H1 (cell line): ENCODE results near the gene ASTN2. TPM values are rescaled to one million over a fixed set of nuclear protein-coding genes. Genes with fewer than 3 reads are reported as not detected.

Source experiments
- CTCF ChIA-PET: fragments of 300-600 bp; sonication (Branson Sonifier 250); formaldehyde crosslinking; loops from one replicate; lab custom pipeline; 2021; ENCODE audit not compliant: partially characterized antibody; lab: Charles Lee
- POLR2A ChIA-PET: fragments of 300-600 bp; sonication (Branson Sonifier 250); formaldehyde crosslinking; loops from one replicate; lab custom pipeline; 2021; ENCODE audit warnings: inconsistent platforms; ENCODE audit not compliant: partially characterized antibody; lab: Charles Lee
- DNase-seq, 2 experiments: peaks; one replicate each; pipeline versions ENCODE4 v3.0.0 to v3.0.0-alpha.2; 2010 to 2022; ENCODE audit warnings: low spot score in 2 of 2, low read depth in 1 of 2, mixed read lengths in 1 of 2
- FAIRE-seq: peaks from 2 replicates; lab custom pipeline; 2011; peaks lifted over from hg19 to GRCh38; lab: Jason Lieb, UNC
- H2AFZ ChIP-seq: 2 replicates; pipeline ENCODE4 v1.8.1; 2012; ENCODE audit warnings: low read length, inconsistent platforms
- H2AK5ac ChIP-seq: 2 replicates; pipeline ENCODE4 v1.6.1; 2013; ENCODE audit warnings: low read depth, low read length
- H2BK120ac ChIP-seq: replicated peaks from 2 replicates; pipeline ENCODE3; 2013; ENCODE audit warnings: low read depth, low read length, inconsistent platforms
- H2BK12ac ChIP-seq: 2 replicates; pipeline ENCODE4 v1.6.1; 2013; ENCODE audit warnings: low read depth, low read length
- H2BK15ac ChIP-seq: 2 replicates; pipeline ENCODE4 v1.6.1; 2013; ENCODE audit warnings: low read length
- H2BK20ac ChIP-seq: 2 replicates; pipeline ENCODE4 v1.6.1; 2013; ENCODE audit warnings: low read length
- H2BK5ac ChIP-seq: 2 replicates; pipeline ENCODE4 v1.6.1; 2013; ENCODE audit warnings: low read depth, low read length
- H3K14ac ChIP-seq: 2 replicates; pipeline ENCODE4 v1.6.1; 2013; ENCODE audit warnings: inconsistent platforms; ENCODE audit not compliant: insufficient read length
- H3K18ac ChIP-seq: 2 replicates; pipeline ENCODE4 v1.6.1; 2013; ENCODE audit warnings: low read length; ENCODE audit errors: extremely low read depth
- H3K23ac ChIP-seq: 2 replicates; pipeline ENCODE4 v1.6.1; 2013; ENCODE audit warnings: inconsistent platforms; ENCODE audit not compliant: insufficient read length
- H3K23me2 ChIP-seq: 2 replicates; pipeline ENCODE4 v1.6.1; 2013; ENCODE audit warnings: low read depth, low read length
- H3K27ac ChIP-seq: 2 replicates; pipeline ENCODE4 v1.6.1; 2011; ENCODE audit warnings: low read depth, low read length, inconsistent platforms
- H3K27me3 ChIP-seq, 4 experiments: replicated peaks in 1 of 4; 1 replicate in 1 of 4; 2 replicates in 3 of 4; pipeline versions ENCODE4 v1.6.1 to v1.8.1; 2011 to 2013; ENCODE audit warnings: low read length in 3 of 4, mild to moderate bottlenecking in 3 of 4, inconsistent platforms in 2 of 4, mixed read lengths in 2 of 4, moderate library complexity in 1 of 4; ENCODE audit not compliant: control insufficient read depth in 3 of 4, insufficient read depth in 3 of 4; ENCODE audit errors: extremely low read depth in 1 of 4
- H3K36me3 ChIP-seq, 4 experiments: 2 replicates each; pipeline versions ENCODE4 v1.6.1 to v1.8.1; 2011 to 2013; ENCODE audit warnings: mild to moderate bottlenecking in 4 of 4, low read length in 3 of 4, moderate library complexity in 2 of 4, control low read depth in 1 of 4, inconsistent platforms in 1 of 4; ENCODE audit not compliant: insufficient read depth in 4 of 4, control insufficient read depth in 2 of 4
- H3K4ac ChIP-seq: replicated peaks from 2 replicates; pipeline ENCODE3; 2013; ENCODE audit warnings: low read length, low read depth, mixed read lengths, inconsistent platforms; ENCODE audit not compliant: insufficient read length
- H3K4me1 ChIP-seq, 4 experiments: replicated peaks in 1 of 4; 1 replicate in 1 of 4; 2 replicates in 3 of 4; pipeline versions ENCODE4 v1.6.1 to v1.8.1; 2011 to 2013; ENCODE audit warnings: low read length in 3 of 4, inconsistent platforms in 2 of 4, mixed read lengths in 1 of 4; ENCODE audit not compliant: insufficient read depth in 4 of 4, control insufficient read depth in 3 of 4
- H3K4me2 ChIP-seq, 2 experiments: 2 replicates each; pipeline versions ENCODE4 v1.6.1 to v1.8.1; 2011 to 2013; ENCODE audit warnings: low read depth in 2 of 2, low read length in 2 of 2, control low read depth in 1 of 2, inconsistent platforms in 1 of 2, mild to moderate bottlenecking in 1 of 2; ENCODE audit not compliant: insufficient read depth in 1 of 2
- H3K4me3 ChIP-seq, 4 experiments: fragments of 200-600, 300-600 bp in 1 of 4; sonication (generic), shearing (Covaris generic), sonication (Bioruptor Twin) in 1 of 4; 2 replicates each; pipeline versions ENCODE4 v1.5.1 to v1.8.1; 2011 to 2016; ENCODE audit warnings: low read length in 4 of 4, low read depth in 3 of 4, control low read depth in 2 of 4, inconsistent platforms in 2 of 4, mild to moderate bottlenecking in 2 of 4, mixed read lengths in 1 of 4, moderate library complexity in 1 of 4; ENCODE audit not compliant: insufficient read depth in 2 of 4; ENCODE audit errors: extremely low read depth in 1 of 4
- H3K56ac ChIP-seq: replicated peaks from 2 replicates; pipeline ENCODE3; 2013; ENCODE audit warnings: low read depth, mild to moderate bottlenecking, mixed read lengths, low read length, inconsistent platforms; ENCODE audit not compliant: insufficient read length
- H3K79me1 ChIP-seq: 2 replicates; pipeline ENCODE4 v1.6.1; 2013; ENCODE audit warnings: low read depth, low read length, control low read depth
- H3K79me2 ChIP-seq, 2 experiments: 2 replicates each; pipeline versions ENCODE4 v1.6.1 to v1.8.1; 2012 to 2013; ENCODE audit warnings: low read length in 2 of 2, mild to moderate bottlenecking in 2 of 2, inconsistent platforms in 1 of 2; ENCODE audit not compliant: insufficient read depth in 2 of 2, control insufficient read depth in 1 of 2
- H3K9ac ChIP-seq, 4 experiments: replicated peaks in 1 of 4; 1 replicate in 1 of 4; 2 replicates in 3 of 4; pipeline versions ENCODE4 v1.6.1 to v1.8.1; 2011 to 2013; ENCODE audit warnings: low read depth in 3 of 4, low read length in 3 of 4, control low read depth in 2 of 4, mild to moderate bottlenecking in 2 of 4, moderate library complexity in 2 of 4, inconsistent platforms in 1 of 4; ENCODE audit errors: extremely low read depth in 1 of 4
- H3K9me3 ChIP-seq, 2 experiments: 2 replicates each; pipeline versions ENCODE4 v1.6.1 to v1.8.1; 2012 to 2013; ENCODE audit warnings: mild to moderate bottlenecking in 2 of 2, moderate library complexity in 2 of 2, control low read depth in 1 of 2, inconsistent platforms in 1 of 2, low read depth in 1 of 2, low read length in 1 of 2, mixed read lengths in 1 of 2; ENCODE audit not compliant: insufficient read depth in 2 of 2
- H4K20me1 ChIP-seq, 2 experiments: replicated peaks in 1 of 2; 2 replicates each; pipeline versions ENCODE3 to v1.8.1; 2011 to 2013; ENCODE audit warnings: inconsistent platforms in 2 of 2, low read length in 2 of 2, mild to moderate bottlenecking in 1 of 2; ENCODE audit not compliant: insufficient read depth in 2 of 2, control insufficient read depth in 1 of 2
- H4K5ac ChIP-seq: 2 replicates; pipeline ENCODE4 v1.6.1; 2013; ENCODE audit warnings: low read length, low read depth, mixed read lengths, inconsistent platforms; ENCODE audit not compliant: insufficient read length
- H4K8ac ChIP-seq: 2 replicates; pipeline ENCODE4 v1.8.0; 2013; ENCODE audit warnings: mild to moderate bottlenecking, moderate library complexity, low read length, inconsistent platforms; ENCODE audit not compliant: insufficient read depth; ENCODE audit errors: extremely low read depth
- H4K91ac ChIP-seq: replicated peaks from 2 replicates; pipeline ENCODE3; 2013; ENCODE audit warnings: low read length, mixed read lengths, inconsistent platforms; ENCODE audit not compliant: insufficient read length
- BCL11A ChIP-seq, 2 experiments: IDR thresholded peaks; one replicate each; pipeline ENCODE4 v1.6.1; 2011; ENCODE audit warnings: low read depth in 2 of 2, low read length in 2 of 2, mild to moderate bottlenecking in 2 of 2
- CBX5 ChIP-seq: fragments of 300-800, 300-1000 bp; sonication (generic); IDR thresholded peaks from 2 replicates; pipeline ENCODE4 v1.7.1; 2016; ENCODE audit warnings: antibody characterized with exemption, low read length, low read depth
- CEBPB ChIP-seq: IDR thresholded peaks from 2 replicates; pipeline ENCODE4 v1.6.1; 2012; ENCODE audit warnings: low read depth, low read length
- CHD2 ChIP-seq: IDR thresholded peaks from 2 replicates; pipeline ENCODE4 v1.6.1; 2012; ENCODE audit warnings: low read length, improper control_type of control experiment
- CREB1 ChIP-seq: IDR thresholded peaks from 2 replicates; pipeline ENCODE4 v1.6.1; 2012; ENCODE audit warnings: inconsistent platforms
- HDAC2 ChIP-seq, 2 experiments: fragments of 300-600 bp in 1 of 2; sonication (generic) in 1 of 2; IDR thresholded peaks; 2 replicates each; pipeline ENCODE4 v1.6.1; 2011 to 2012; ENCODE audit warnings: low read depth in 2 of 2, low read length in 2 of 2, mild to moderate bottlenecking in 2 of 2, moderate library complexity in 2 of 2, borderline replicate concordance in 1 of 2, inconsistent platforms in 1 of 2
- KDM1A ChIP-seq: fragments of 200-600, 300-600 bp; sonication (generic); IDR thresholded peaks from 2 replicates; pipeline ENCODE4 v1.7.1; 2016; ENCODE audit warnings: mild to moderate bottlenecking, low read length, borderline replicate concordance
- KDM5A ChIP-seq: fragments of 200-600 bp; IDR thresholded peaks from 2 replicates; pipeline ENCODE4 v1.7.1; 2012; ENCODE audit warnings: mild to moderate bottlenecking, low read length, inconsistent platforms, mixed read lengths
- POLR2A ChIP-seq, 2 experiments: IDR thresholded peaks; 1 replicate in 1 of 2; 2 replicates in 1 of 2; pipeline ENCODE4 v1.6.1; 2011; ENCODE audit warnings: low read depth in 2 of 2, low read length in 2 of 2, mild to moderate bottlenecking in 2 of 2; ENCODE audit errors: control extremely low read depth in 1 of 2
- SIRT6 ChIP-seq: IDR thresholded peaks from one replicate; pipeline ENCODE4 v1.7.1; 2012; ENCODE audit warnings: low read length, inconsistent platforms
- SP4 ChIP-seq: IDR thresholded peaks from 2 replicates; pipeline ENCODE4 v1.6.1; 2012; ENCODE audit warnings: low read length, inconsistent platforms
- TAF7 ChIP-seq: optimal IDR thresholded peaks from 2 replicates; pipeline ENCODE3; 2011; ENCODE audit warnings: low read depth, mild to moderate bottlenecking, inconsistent platforms, low read length, moderate library complexity, borderline replicate concordance
- TCF12 ChIP-seq: IDR thresholded peaks from 2 replicates; pipeline ENCODE4 v1.6.1; 2011; ENCODE audit warnings: low read depth, mild to moderate bottlenecking, low read length
- ZNF274 ChIP-seq: IDR thresholded peaks from 2 replicates; pipeline ENCODE4 v1.7.0; 2012; ENCODE audit warnings: low read length, borderline replicate concordance; ENCODE audit errors: extremely low read depth
- WGBS, 2 experiments: shearing (Covaris generic) in 1 of 2; methylation state at CpG; one replicate each; pipeline versions ENCODE4 v1.1.6 to v1.1.7; 2013 to 2015; ENCODE audit warnings: low lambda C conversion rate in 2 of 2, mixed read lengths in 2 of 2, inconsistent platforms in 1 of 2, low coverage in 1 of 2, missing lambda C conversion rate in 1 of 2; ENCODE audit not compliant: insufficient replicate concordance in 2 of 2, insufficient coverage in 1 of 2, insufficient read length in 1 of 2; ENCODE audit errors: extremely low coverage in 1 of 2, missing lambda C conversion rate in 1 of 2; 5-methylcytosine and 5-hydroxymethylcytosine counted together
- polyA plus RNA-seq, 7 experiments: library from polyadenylated mRNA; depleted of rRNA in 3 of 7; stranded (reverse) in 5 of 7; unstranded in 2 of 7; fragments of >200 nt in 5 of 7; fragments of 200-250 nt in 2 of 7; gene quantifications; 1 replicate in 5 of 7; 2 replicates in 1 of 7; 4 replicates in 1 of 7; pipeline versions ENCODE4 v1.2.1 to v1.2.3, GENCODE V29; 2011 to 2013; ENCODE audit warnings: missing spikeins in 2 of 7, mixed read lengths in 2 of 7
- total RNA-seq: library from RNA; stranded (reverse); fragmentation: NEBNext Ultra II Directional; extraction: Animal tissue kit (Norgen Biotek cat#: 25700); gene quantifications from 2 replicates; pipeline ENCODE4 v1.2.1, GENCODE V29; 2021
- TF ChIP-seq, protein P1 (sequence below): IDR thresholded peaks from 2 replicates; pipeline ENCODE4 v1.6.1; 2012; ENCODE audit warnings: inconsistent platforms
- TF ChIP-seq, protein P2 (sequence below): IDR thresholded peaks from 2 replicates; pipeline ENCODE4 v1.6.1; 2011; ENCODE audit warnings: low read depth, mild to moderate bottlenecking, low read length; ENCODE audit not compliant: insufficient read depth

ASTN2 gene
- total and polyA plus RNA-seq, 2 of the 8 experiments (the other 6 are each of a cell fraction or from before 2014, with no cell fraction given), result 8.2 to 13.7 TPM

DNA sequence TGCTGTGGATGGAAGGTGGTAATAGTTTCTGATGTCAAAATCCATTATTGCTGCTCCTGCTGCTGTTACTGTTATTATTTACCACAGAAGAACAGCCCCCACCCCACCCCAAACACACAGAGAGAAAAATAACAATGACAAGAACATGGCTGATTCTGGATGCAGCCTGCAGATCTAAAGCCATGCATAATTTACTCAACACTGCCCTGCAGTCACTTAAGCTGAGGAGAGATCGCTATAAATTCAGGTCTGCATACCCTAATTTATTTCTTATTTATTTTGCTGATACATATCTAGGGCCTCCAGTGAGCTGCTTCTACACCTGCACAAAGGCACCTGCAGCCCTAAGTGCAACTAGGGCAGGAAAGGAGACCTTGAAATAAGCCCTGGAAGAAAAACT, 595.7 kb downstream of the ASTN2 start:
- H3K14ac ChIP-seq, result no peak overlapping the region
- H2BK120ac ChIP-seq, result no peak overlapping the region
- H4K91ac ChIP-seq, result no peak overlapping the region
- no peaks in the 10 kb centered on the region for H3K79me2 ChIP-seq
- no peaks in the 10 kb centered on the region for H4K20me1 ChIP-seq
- H2BK15ac ChIP-seq, result no peak overlapping the region
- CTCF ChIA-PET, result interaction anchor here (0.5 kb wide), 1 partner anchor 361 kb away, joined by 3 read pairs; no protein-coding TSS in a partner anchor
- no peak overlapping the region for H3K23ac ChIP-seq
- FAIRE-seq, result no peak
- no peak for DNase-seq
- H2BK12ac ChIP-seq, result no peak overlapping the region
- WGBS, 2 experiments, result 95% methylated on average over 1 of the region's 1 CpG; no CpG with 5 or more reads in 1 of the 2 experiments
- no peak overlapping the region for H3K18ac ChIP-seq
- no peaks in the 10 kb centered on the region for H3K36me3 ChIP-seq
- no peak overlapping the region for H3K9ac ChIP-seq
- H3K27me3 ChIP-seq, result no peaks in the 10 kb centered on the region
- POLR2A ChIA-PET, result no interaction called here
- H2BK20ac ChIP-seq, result no peak overlapping the region
- no peaks in the 10 kb centered on the region; a peak in 2 of 7 replicates for H3K4me1 ChIP-seq
- no peak overlapping the region for H4K8ac ChIP-seq
- no peaks in the 10 kb centered on the region for H3K23me2 ChIP-seq
- H3K4me2 ChIP-seq, result no peak overlapping the region
- no peak overlapping the region for H2BK5ac ChIP-seq
- H4K5ac ChIP-seq, result no peak overlapping the region
- H3K79me1 ChIP-seq, result no peaks in the 10 kb centered on the region
- no peak overlapping the region for H3K56ac ChIP-seq
- H3K9me3 ChIP-seq, result no peaks in the 10 kb centered on the region
- H2AFZ ChIP-seq, result no peak overlapping the region
- no peak overlapping the region for H3K27ac ChIP-seq
- no peak overlapping the region for H3K4ac ChIP-seq
- H3K4me3 ChIP-seq, result no peak overlapping the region
- no peak overlapping the region for H2AK5ac ChIP-seq
- no peak for TF ChIP-seq CREB1
- TF ChIP-seq TAF7, result no peak
- TF ChIP-seq CBX5, result no peak
- no peak for TF ChIP-seq CEBPB
- no peak for TF ChIP-seq TCF12
- no peak for TF ChIP-seq CHD2
- TF ChIP-seq SP4, result no peak
- TF ChIP-seq, protein P1, sequence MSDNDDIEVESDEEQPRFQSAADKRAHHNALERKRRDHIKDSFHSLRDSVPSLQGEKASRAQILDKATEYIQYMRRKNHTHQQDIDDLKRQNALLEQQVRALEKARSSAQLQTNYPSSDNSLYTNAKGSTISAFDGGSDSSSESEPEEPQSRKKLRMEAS, result no peak
- TF ChIP-seq KDM1A, result no peak
- TF ChIP-seq, protein P2, sequence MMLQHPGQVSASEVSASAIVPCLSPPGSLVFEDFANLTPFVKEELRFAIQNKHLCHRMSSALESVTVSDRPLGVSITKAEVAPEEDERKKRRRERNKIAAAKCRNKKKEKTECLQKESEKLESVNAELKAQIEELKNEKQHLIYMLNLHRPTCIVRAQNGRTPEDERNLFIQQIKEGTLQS, result no peak
- TF ChIP-seq KDM5A, result no peak
- no peak for TF ChIP-seq POLR2A (IDR thresholded peaks at IDR 0.05; ENCODE audit: control extremely low read depth in 1 of 2, low read depth in 2 of 2, low read length in 2 of 2)
- no peak for TF ChIP-seq BCL11A (IDR thresholded peaks at IDR 0.05; ENCODE audit: low read depth in 2 of 2, low read length in 2 of 2)
- no peak for TF ChIP-seq SIRT6
- no peak for TF ChIP-seq ZNF274
- no peak for TF ChIP-seq HDAC2 (IDR thresholded peaks at IDR 0.05; ENCODE audit: borderline replicate concordance in 1 of 2, low read depth in 2 of 2, low read length in 2 of 2)
